Measurements from ENCODE around the gene ZPR1. TPM values are rescaled to one million over a fixed set of nuclear protein-coding genes. Genes with fewer than 3 reads are reported as not detected.
A peak's percentile ranks its signal among the peaks of the same experiment; 100 is the strongest.

The ZPR1 gene
- total RNA-seq, 2 experiments from 2014 or later, result 101 to 102 TPM

DNA sequence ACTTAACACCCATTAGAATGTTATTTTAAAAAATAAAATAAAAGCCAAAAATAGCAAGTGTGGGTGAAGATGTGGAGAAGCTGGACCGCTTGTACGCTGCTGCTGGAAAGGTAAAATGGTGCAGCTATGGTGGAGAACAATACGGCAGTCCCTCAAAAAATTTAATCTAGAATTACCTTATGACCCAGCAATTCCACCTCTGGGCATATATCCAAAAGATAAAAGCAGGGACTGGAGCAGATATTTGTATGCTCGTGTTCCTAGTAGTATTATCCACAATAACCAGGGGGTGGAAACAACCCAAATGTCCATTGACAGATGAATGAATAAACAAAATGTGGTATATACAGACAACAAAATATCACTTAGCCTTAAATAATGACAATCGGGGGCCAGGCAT is 10.0 kb upstream of the ZPR1 start:
- POLR2A ChIA-PET, result no interaction called here
- H3K9me3 Mint-ChIP-seq, result no peaks in the 10 kb centered on the region
- no peaks in the 10 kb centered on the region for H3K36me3 Mint-ChIP-seq
- intact Hi-C loops (cut with micrococcal nuclease), result no loop called here
- DNase-seq, result no peak
- H3K27me3 Mint-ChIP-seq, result peaks cover 12% of the 10 kb centered on the region
- peaks cover 4% of the 10 kb centered on the region for H3K4me1 Mint-ChIP-seq (ENCODE audit: low read depth)
- CTCF ChIA-PET, result interaction anchor here (3.8 kb wide), 1 partner anchor 38 kb away, joined by 26 read pairs; no protein-coding TSS in a partner anchor
- no peak overlapping the region for H3K4me3 Mint-ChIP-seq
- no peak overlapping the region for H3K27ac Mint-ChIP-seq

DNA sequence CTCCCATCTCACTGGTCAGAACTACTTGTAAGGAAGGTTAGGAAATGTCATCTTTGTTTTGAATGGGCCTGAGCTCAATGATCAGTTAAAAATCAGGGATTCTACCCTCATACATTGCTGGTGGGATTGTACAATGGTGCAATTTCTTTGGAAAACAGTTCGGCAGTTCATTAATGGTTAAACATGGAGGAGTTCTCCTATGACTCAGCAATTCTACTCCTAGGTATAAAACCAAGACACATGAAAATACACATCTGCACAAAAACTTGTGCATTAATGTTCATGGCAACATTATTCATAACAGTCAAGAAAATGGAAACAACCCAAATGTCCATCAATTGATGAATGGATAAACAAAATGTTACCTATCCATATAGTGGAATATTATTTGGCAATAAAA is 8.7 kb upstream of the ZPR1 start:
- Mint-ChIP-seq H3K36me3 (no peaks in the 10 kb centered on the region), H3K9me3 (no peaks in the 10 kb centered on the region), H3K27me3 (peaks cover 10% of the 10 kb centered on the region), H3K27ac (no peak overlapping the region), H3K4me3 (no peak overlapping the region), H3K4me1 (ENCODE audit: low read depth) (peaks cover 4% of the 10 kb centered on the region)
- intact Hi-C loops (cut with micrococcal nuclease), result no loop called here
- POLR2A ChIA-PET, result no interaction called here
- DNase-seq, result no peak
- CTCF ChIA-PET, result interaction anchor here (0.5 to 3.8 kb wide), 3 partner anchors 9 to 342 kb away, joined by 3 to 26 read pairs (median 3); partner anchors contain the start of gene ZPR1

DNA sequence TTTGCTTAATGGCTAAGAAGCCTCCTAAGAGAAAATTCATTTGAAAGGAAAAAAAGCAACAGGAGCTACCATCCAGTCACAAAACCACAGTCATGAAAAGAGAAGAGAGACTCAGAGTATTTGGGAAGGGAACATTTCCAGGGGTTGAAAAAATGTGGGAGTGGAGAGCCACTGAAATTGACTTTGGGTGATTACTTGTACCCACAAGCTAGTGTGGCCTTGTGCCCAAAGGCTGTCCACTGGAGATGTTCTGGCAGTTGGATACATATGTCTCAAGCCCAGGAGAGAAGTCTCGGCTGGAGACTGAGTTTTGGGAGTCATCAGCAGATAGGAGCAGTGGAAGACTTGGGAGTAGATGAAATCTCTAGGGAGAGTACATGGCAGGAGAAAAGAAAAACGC is 7.0 kb upstream of the ZPR1 start:
- POLR2A ChIA-PET, result no interaction called here
- Mint-ChIP-seq H3K9me3 (no peaks in the 10 kb centered on the region), H3K4me3 (no peak overlapping the region), H3K27ac (no peak overlapping the region), H3K4me1 (ENCODE audit: low read depth) (peaks cover 9% of the 10 kb centered on the region), H3K36me3 (no peaks in the 10 kb centered on the region), H3K27me3 (peaks cover 5% of the 10 kb centered on the region)
- CTCF ChIA-PET, result interaction anchor here (10.3 kb wide), 1 partner anchor 42 kb away, joined by 187 read pairs; the partner anchor contains the start of gene APOA1
- intact Hi-C loops (cut with micrococcal nuclease), result no loop called here
- DNase-seq, result no peak

DNA sequence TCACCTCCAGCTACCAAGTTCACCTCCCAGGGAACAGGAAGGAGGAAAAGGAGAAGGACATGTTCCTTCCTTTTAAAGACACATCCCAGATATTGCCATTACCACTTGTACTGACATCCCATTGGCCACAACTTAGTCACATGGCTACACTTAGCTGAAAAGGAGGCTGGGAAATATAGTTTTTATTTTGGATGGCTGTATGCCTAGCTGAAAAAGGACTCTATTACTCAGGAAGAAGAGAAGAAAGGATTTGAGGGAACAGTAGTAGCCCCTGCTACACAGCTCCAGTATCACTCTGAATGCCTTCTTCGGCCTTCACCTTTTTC is 5.9 kb upstream of the ZPR1 start:
- intact Hi-C loops (cut with micrococcal nuclease), result no loop called here
- Mint-ChIP-seq H3K9me3 (no peaks in the 10 kb centered on the region), H3K36me3 (no peaks in the 10 kb centered on the region), H3K4me1 (ENCODE audit: low read depth) (peaks cover 10% of the 10 kb centered on the region), H3K27me3 (peaks cover 2% of the 10 kb centered on the region), H3K4me3 (no peak overlapping the region), H3K27ac (no peak overlapping the region)
- CTCF ChIA-PET, result interaction anchor here (0.6 to 10.3 kb wide), 4 partner anchors 11 to 346 kb away, joined by 3 to 187 read pairs (median 76); partner anchors contain the start of genes APOA1 and SIK3
- POLR2A ChIA-PET, result no interaction called here
- no peak for DNase-seq

DNA sequence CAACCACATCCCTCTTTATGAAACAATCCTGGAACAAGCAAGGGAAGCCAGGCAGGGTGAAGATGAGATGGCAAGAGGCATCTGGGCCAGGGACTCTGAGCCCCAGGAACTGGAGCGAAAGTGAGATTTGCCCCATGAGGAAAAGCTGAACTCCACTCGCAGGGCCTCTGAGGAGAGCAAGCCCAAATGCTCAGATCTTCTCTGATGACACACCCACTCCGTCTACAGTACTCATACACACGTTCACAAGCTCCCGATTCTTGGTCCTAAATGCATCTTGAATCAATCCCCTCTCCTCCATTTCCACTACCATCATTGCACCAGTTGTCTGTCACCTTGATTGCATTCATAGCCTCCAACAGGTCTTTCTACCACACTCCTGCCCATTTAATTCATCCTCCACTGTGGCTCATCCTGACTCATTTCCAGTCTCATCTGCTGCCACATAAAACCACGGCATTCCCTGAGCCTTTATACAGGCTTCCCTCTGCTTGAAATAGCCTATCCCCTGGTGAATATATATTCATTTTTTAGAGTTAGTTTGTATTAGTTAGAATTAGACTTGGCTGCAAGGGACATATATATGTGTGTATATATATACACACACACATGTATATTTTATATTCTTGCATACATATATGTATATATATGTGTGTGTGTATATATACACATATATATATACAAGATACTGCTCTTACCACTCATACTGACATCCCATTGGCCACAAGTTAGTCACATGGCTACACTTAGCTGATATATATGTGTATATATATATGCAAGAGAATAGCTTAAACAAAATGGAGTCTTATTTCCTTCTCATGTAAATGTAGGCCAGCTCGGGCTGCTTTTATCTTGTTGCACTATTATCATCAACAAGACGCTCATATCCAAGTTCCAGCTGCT is 5.3 kb upstream of the ZPR1 start:
- intact Hi-C loops (cut with micrococcal nuclease), result no loop called here
- Mint-ChIP-seq H3K27ac (no peak overlapping the region), H3K4me1 (ENCODE audit: low read depth) (peaks cover 12% of the 10 kb centered on the region)

DNA sequence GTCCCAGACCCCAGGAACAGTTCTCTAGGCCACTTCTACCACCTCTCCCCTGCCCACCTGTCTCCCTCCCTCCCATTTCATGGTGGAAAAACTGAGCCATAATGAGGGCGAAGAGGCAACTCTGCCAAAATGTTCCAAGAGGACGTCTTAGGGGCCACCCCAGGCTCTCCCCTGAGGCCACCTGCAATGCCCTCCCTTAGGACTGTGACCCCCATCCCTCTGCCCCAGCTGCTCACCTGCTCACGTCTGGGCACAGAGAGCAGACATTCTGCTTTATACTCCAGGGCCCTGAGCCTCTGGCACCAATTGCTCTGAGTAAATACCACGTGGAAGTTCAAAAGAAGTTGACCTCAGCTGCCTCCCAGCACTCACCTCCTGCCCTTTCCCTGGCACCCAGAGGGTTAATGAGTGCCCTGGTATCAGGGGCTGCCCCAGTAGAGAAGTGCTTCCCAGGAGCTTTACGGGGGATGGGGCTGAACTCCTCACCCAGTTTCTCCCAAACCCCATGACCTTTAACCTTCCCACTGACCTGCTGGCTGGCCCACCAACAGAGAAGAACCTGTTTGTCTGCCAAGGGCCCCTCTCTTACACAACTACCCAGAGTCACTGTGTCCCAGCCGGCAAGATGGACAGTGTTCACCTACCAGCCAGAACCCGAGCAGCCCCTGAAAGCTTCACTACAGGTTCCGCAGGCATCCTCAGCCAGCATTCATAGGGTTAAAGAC is 4.5 kb upstream of the ZPR1 start:
- intact Hi-C loops (cut with micrococcal nuclease), result no loop called here
- Mint-ChIP-seq H3K27me3 (peaks cover 2% of the 10 kb centered on the region), H3K4me1 (ENCODE audit: low read depth) (peaks cover 12% of the 10 kb centered on the region), H3K27ac (no peak overlapping the region), H3K4me3 (no peak overlapping the region), H3K9me3 (no peaks in the 10 kb centered on the region), H3K36me3 (peaks cover 2% of the 10 kb centered on the region)
- no peak for DNase-seq
- ChIA-PET POLR2A (interaction anchor here (1.1 to 2.9 kb wide), 2 partner anchors 44 to 306 kb away, joined by 3 to 9 read pairs; partner anchors contain the start of gene SIK3), CTCF (interaction anchor here (0.9 to 10.3 kb wide), 12 partner anchors 9 to 438 kb away, joined by 3 to 187 read pairs (median 15); partner anchors contain the start of genes APOA1, APOA4, BUD13 and PAFAH1B2)

More for the DNA sequence above, 5.3 kb upstream of the ZPR1 start:
- no peaks in the 10 kb centered on the region for H3K9me3 Mint-ChIP-seq
- H3K4me3 Mint-ChIP-seq, result no peak overlapping the region
- ChIA-PET CTCF (interaction anchor here (0.6 to 10.3 kb wide), 5 partner anchors 10 to 347 kb away, joined by 3 to 187 read pairs (median 20); partner anchors contain the start of genes APOA1 and SIK3), POLR2A (interaction anchor here (1.1 kb wide), 1 partner anchor 306 kb away, joined by 3 read pairs; the partner anchor contains the start of gene SIK3)
- peaks cover 2% of the 10 kb centered on the region for H3K27me3 Mint-ChIP-seq
- no peak for DNase-seq
- H3K36me3 Mint-ChIP-seq, result no peaks in the 10 kb centered on the region

DNA sequence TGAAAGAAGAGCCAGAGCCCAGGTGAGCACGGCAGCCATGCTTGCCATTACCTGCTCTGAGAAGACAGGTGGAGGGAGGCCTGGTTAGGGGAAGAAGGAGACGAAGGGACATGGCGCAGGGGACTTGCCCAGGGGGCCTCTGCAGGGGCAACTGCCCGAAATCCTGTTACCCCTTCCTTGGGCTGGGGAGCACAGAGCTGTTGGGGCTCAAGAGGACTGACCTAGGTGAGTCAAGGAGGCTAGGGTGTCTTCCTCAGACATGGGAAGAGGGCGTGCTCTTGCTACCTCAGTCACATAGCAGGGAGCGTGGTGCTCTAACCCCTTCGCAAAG is 4.0 kb upstream of the ZPR1 start, which contains the start of gene APOA5:
Gene APOA5 (minus strand): TSS at position 67 of the 331 bp plus-strand sequence. CDS start 19 bp downstream, at position 48.
- H3K4me1 Mint-ChIP-seq (ENCODE audit: low read depth), result peaks cover 18% of the 10 kb centered on the region
- H3K36me3 Mint-ChIP-seq, result peaks cover 7% of the 10 kb centered on the region
- H3K27ac Mint-ChIP-seq, result no peak within 1 kb of the TSS
- intact Hi-C loops (cut with micrococcal nuclease), result loop anchor here (1.0 kb wide), 2 partner anchors 45 to 315 kb away; no protein-coding TSS in a partner anchor
- ChIA-PET CTCF (interaction anchor here (0.6 to 10.3 kb wide), 45 partner anchors 8 to 439 kb away, joined by 3 to 187 read pairs (median 6); partner anchors contain the start of genes APOA1, APOA4, BUD13 and PAFAH1B2), POLR2A (interaction anchor here (1.1 to 2.9 kb wide), 2 partner anchors 44 to 307 kb away, joined by 3 to 9 read pairs; partner anchors contain the start of gene SIK3)
- peaks cover 2% of the 10 kb centered on the region for H3K27me3 Mint-ChIP-seq
- no peak for DNase-seq
- no peak within 1 kb of the TSS for H3K4me3 Mint-ChIP-seq
- no peaks in the 10 kb centered on the region for H3K9me3 Mint-ChIP-seq

DNA sequence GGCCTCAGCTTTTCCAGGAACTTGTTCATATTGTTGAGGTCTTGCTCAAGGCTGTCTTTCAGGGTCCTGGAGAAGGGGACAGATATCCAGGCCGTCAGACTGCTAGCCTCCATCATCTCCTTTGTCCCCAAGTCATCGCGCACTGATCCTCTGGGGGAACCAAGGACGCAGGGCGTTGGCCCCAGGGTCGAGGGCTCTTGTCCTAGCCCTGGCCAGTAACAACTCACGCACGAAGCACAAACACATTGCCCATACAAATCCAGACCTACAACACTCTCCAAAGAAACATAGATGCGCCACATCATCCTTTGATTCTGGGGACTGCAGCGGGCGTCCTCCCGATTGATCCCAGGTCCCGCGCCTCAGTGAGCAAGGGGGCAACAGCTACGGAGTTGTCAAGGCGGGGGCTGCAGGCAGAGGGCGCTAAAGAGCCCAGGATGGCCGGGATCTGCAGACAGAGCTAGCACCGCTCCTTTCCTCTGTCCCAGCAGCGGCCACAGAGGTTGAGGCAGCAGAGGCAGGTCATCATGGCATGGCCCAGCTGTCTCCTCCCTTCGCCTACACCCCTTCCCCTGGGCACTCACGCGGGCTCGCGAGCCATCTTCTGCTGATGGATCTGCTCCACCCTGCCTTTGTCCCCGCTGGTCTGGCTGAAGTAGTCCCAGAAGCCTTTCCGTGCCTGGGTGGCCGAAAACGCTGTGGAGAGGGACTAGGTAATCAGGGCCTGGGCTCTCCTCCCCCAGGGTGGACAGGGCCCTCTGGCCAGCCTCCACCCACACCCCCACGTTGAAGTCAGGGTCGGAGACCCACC is 3.4 kb upstream of the ZPR1 start:
- peaks cover 13% of the 10 kb centered on the region for H3K36me3 Mint-ChIP-seq
- ChIA-PET CTCF (interaction anchor here (0.6 to 10.3 kb wide), 48 partner anchors 8 to 440 kb away, joined by 3 to 187 read pairs (median 6); partner anchors contain the start of genes APOA1, APOA4, BUD13 and PAFAH1B2), POLR2A (interaction anchor here (1.4 to 2.9 kb wide), 3 partner anchors 45 to 352 kb away, joined by 3 to 9 read pairs (median 4); partner anchors contain the start of gene PAFAH1B2)
- DNase-seq, result peak; percentile 85
- no peak overlapping the region for H3K4me3 Mint-ChIP-seq
- intact Hi-C loops (cut with micrococcal nuclease), result loop anchor here (1.0 kb wide), 2 partner anchors 45 to 315 kb away; no protein-coding TSS in a partner anchor
- H3K4me1 Mint-ChIP-seq (ENCODE audit: low read depth), result peaks cover 23% of the 10 kb centered on the region
- H3K27me3 Mint-ChIP-seq, result no peaks in the 10 kb centered on the region
- H3K27ac Mint-ChIP-seq, result no peak overlapping the region
- H3K9me3 Mint-ChIP-seq, result no peaks in the 10 kb centered on the region

DNA sequence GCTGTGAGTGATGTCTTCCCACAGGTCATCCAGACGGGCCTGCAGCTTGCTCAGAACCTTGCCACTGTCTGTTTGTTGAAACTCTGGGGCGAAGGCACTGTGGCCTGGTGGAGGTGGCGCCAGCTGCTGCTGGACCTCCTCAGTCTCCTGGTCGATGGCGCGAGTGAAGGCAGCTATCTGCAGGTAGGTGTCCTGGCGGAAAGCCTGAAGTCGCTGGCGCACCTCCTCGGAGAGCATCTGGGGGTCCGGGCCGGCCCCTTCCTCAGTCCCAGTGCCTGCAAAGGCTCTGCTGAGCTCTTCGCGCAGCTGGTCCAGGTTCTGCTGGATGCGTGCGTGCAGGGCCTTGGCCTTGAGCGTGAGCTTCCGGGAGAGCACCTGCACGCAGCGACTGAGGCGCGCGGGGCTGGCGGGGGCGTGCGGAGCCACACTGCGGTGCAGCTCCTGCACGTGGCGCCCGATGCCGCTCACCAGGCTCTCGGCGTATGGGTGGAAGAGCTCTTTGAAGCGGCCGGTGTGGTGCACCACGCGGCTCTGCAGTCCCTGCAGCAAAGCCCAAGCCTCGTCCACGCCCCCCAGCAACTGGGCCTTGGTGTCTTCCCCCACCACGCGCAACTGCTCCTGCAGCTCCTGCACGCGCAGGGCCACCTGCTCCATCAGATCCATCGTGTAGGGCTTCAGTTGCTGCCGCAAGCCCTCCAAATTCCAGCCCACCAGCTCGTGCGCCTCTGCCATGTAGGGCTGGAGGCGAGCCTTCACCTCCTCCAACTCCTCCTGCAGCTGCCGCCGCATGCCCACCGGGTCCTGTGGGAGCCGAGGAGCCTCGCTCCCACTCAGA is 2.6 kb upstream of the ZPR1 start:
- POLR2A ChIA-PET, result interaction anchor here (1.4 to 2.9 kb wide), 3 partner anchors 46 to 353 kb away, joined by 3 to 9 read pairs (median 4); partner anchors contain the start of gene PAFAH1B2
- no peak overlapping the region for H3K4me3 Mint-ChIP-seq

DNA sequence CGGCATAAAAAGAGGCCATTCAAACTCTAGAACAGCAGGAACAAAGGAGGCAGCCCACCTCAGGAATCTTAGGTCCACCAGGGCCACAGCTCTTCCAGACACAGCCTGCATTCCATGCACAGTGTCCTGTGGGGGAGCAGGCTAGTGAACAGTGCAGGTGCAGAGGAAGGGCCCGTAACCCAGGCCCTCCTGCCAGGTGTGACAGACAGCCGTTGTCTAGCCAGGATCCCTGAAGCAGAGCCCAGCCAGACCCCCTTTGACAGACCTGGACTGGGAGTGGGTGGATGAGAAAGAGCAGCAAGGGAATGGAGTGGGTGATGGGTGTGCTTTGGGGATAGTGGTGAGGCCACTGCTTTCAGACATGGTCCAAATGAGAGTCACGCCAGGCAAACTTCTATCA is 1.2 kb upstream of the ZPR1 start:
- Mint-ChIP-seq H3K9me3 (no peaks in the 10 kb centered on the region), H3K27me3 (no peaks in the 10 kb centered on the region), H3K36me3 (peaks cover 33% of the 10 kb centered on the region), H3K4me3 (no peak overlapping the region), H3K4me1 (ENCODE audit: low read depth) (peaks cover 46% of the 10 kb centered on the region), H3K27ac (no peak overlapping the region)
- ChIA-PET CTCF (interaction anchor here (0.8 to 10.3 kb wide), 5 partner anchors 47 to 437 kb away, joined by 4 to 187 read pairs (median 16); partner anchors contain the start of genes APOA1 and SIK3), POLR2A (interaction anchor here (1.8 kb wide), 1 partner anchor 12 kb away, joined by 7 read pairs; no protein-coding TSS in a partner anchor)
- no peak for DNase-seq
- intact Hi-C loops (cut with micrococcal nuclease), result loop anchor here (1.0 to 5.0 kb wide), 3 partner anchors 16 to 443 kb away; partner anchors contain the start of genes PCSK7, RNF214 and SIK3

More for the DNA sequence above, 2.6 kb upstream of the ZPR1 start:
- no peak overlapping the region for H3K27ac Mint-ChIP-seq
- CTCF ChIA-PET, result interaction anchor here (0.7 to 10.3 kb wide), 46 partner anchors 8 to 440 kb away, joined by 3 to 187 read pairs (median 6); partner anchors contain the start of genes APOA1, BUD13, PAFAH1B2 and PCSK7
- peaks cover 19% of the 10 kb centered on the region for H3K36me3 Mint-ChIP-seq
- no peak for DNase-seq
- intact Hi-C loops (cut with micrococcal nuclease), result loop anchor here (1.0 kb wide), 2 partner anchors 46 to 316 kb away; no protein-coding TSS in a partner anchor
- H3K9me3 Mint-ChIP-seq, result no peaks in the 10 kb centered on the region
- peaks cover 31% of the 10 kb centered on the region for H3K4me1 Mint-ChIP-seq (ENCODE audit: low read depth)
- H3K27me3 Mint-ChIP-seq, result no peaks in the 10 kb centered on the region
